Measurements from ENCODE around the gene DPP10.

Gene DPP10

DNA sequence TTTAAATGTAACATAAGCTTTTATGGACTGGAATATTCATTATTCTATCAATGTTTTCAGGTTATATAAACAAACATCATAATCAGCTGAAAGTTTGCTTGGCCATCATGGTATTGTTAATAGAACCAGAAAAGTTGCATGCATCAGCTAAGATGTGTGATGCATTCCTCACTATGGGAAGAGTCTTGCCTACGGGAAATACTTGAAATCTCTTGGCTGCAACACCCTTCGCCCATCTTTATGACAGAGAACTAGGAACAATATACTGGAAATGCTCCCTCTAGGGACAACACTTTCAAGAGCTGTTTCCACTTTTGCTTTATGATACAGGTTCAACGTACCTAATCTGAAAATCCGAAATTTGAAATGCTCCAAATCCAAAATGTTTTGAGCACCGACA, 1390.8 kb downstream of the DPP10 start:
- DNase-seq, result no peak

DNA sequence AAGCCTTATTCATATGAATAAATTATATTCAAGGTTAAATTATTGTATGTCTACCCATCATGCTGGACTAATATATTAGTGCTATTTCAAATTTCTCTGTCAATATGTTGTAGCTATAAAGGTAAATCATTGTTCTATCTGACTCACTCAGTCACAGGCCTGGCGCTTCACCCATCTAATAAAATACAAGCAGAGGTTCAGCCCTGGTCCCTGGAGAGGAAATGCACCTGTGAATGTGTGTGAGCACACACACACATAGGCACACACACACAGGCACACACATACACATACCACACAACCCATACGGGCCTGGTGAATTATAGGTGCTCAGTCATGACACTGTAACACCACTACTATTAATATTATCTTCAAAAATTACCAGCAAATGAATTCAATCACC, 1396.1 kb downstream of the DPP10 start:
- no peak for DNase-seq

DNA sequence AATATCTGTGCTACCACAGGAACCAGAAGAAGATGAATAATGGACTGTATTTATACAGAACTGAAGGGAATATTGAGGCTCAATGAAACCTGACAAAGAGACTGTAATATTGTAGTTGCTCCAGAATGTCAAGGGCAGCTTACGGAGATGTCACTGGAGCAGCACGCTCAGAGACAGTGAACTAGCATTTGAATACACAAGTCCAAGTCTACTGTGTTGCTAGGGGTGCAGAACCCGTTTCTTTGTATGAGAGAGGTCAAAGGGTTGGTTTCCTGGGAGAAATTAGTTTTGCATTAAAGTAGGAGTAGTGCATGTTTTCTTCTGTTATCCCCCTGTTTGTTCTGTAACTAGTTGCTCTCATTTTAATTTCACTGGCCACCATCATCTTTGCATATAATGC, 1399.9 kb downstream of the DPP10 start:
- no peak for DNase-seq

DNA sequence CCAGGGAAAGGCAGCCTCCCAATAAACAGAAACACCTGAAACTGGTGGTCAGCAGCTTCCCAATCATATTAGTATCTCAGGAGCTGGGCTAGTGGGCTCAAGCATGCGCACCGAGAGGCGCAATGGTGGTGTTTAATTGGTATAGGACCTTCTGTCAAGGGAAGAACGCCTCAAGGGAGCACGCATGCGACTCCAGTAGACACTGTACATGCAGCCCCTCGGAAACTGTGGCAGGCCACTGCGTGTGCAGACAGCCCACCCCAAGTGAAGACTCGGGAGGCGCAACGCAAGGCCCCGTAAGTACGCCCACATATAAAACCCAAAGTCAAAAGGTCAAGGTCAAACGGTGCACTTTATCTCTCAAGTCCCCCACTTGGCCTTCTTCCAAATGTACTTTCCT, 1405.8 kb downstream of the DPP10 start:
- no peak for DNase-seq

DNA sequence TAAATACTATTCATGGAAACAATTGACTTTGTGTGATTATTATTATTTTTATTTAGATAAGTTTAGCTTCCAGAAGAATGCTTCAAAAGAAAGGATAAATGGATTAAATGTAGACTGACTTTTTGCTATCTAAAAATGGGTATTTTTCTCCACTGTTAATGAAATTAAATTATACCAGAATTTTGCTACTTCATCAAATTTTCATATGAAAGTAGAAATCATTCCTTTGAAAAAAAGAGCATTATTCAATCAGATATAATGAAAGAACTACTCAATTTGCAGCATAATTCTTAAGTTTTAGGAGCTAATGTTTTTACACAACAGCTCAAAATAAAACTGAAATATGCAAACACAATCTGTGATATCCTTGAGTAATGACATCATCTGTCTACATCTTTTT, 1424.6 kb downstream of the DPP10 start:
- DNase-seq, result no peak

DNA sequence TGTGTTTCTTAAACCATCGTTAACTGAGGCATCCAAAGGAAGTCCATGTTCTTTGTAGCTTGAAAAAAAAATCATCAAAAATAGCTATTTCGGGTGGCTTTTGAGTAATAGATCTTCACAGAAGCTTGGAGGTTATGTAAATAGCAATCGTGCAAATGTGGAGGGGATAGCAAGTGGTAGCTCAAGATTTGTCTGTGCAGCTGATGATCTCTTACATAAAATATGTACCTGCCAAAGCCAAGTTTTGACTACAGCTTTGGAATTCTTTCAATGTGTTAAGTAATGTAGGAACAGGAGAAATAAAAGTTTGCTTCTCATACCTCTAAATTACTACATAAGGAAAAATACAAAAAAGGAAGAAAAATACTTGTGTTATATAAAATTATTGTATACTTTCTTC, 1432.0 kb downstream of the DPP10 start:
- DNase-seq, result no peak

DNA sequence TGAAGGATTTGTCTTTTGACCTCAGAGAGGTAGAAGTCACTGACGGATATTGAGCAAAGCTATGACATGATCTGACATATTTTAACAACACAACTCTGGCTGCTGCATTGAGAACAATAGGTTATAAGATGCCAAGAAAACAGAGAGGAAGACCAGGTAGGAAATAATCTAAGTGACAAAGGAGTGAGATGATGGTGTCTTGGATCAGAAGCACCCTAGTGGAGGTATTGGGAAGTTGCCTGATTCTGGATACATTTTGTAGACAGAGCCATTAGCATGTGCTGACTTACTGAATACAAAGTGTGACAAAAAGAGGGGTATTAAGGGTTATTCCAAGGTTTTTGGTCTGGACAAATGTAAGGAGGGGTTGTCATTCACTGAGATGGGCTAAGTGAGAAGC, 1438.1 kb downstream of the DPP10 start:
- no peak for DNase-seq

DNA sequence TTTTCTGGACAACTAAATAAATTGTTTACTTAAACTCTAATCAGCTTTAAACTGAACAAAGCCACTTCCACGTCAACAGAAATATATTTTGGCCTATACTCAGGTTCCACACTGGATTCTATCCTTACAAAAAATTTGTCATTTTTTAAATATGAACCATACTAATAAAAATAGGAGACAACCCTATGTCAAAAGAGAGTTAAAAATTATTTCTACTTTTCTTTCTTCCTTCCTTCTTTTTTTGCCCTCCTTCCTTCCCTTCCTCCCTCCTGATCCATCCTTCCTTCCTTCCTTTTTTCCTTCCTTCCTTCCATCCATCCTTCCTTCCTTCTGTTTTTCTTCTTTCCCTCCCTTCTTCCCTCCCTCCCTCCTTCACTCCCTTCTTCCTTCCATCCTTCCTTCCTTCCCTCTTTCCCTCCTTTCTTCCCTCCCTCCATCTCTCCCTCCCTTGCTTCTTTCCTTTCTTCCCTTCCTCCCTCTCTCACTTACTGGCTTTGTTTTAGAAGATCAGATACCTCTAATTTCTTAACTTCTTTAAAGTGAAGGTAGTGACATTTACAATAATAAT, 1444.9 kb downstream of the DPP10 start:
- DNase-seq, result no peak

Measured in stimulated activated CD4-positive, alpha-beta T cell treated with anti-CD3 and anti-CD28 coated beads, Interleukin-4, amount 100 ng/mL, for 1 hour (primary cell).